H54 (cell line): ENCODE results near the gene ORC5.

Experiments used
- DNase-seq: peaks from one replicate; pipeline ENCODE4 v3.0.0; 2011; ENCODE audit warnings: low spot score, mixed read lengths; ENCODE audit not compliant: insufficient read length
- FAIRE-seq: peaks from 3 replicates; lab custom pipeline; 2011; peaks lifted over from hg19 to GRCh38; lab: Jason Lieb, UNC
- POLR2A ChIP-seq: IDR thresholded peaks from 2 replicates; pipeline ENCODE4 v1.6.1; 2011; ENCODE audit warnings: low read depth, mild to moderate bottlenecking, low read length

Gene ORC5

GRCh38 chr7:104162081-104162480, 45.7 kb downstream of the ORC5 start:
- no peak for DNase-seq
- FAIRE-seq, result no peak

GRCh38 chr7:104161244-104161643, 46.6 kb downstream of the ORC5 start:
- DNase-seq, result no peak
- no peak for TF ChIP-seq POLR2A
- no peak for FAIRE-seq

More at GRCh38 chr7:104162081-104162480, 45.7 kb downstream of the ORC5 start:
- TF ChIP-seq POLR2A, result no peak

- FAIRE-seq, result no peak
- TF ChIP-seq POLR2A, result no peak
- DNase-seq, result no peak
Observed at GRCh38 chr7:104160375-104160774, 47.4 kb downstream of the ORC5 start.

- no peak for DNase-seq
- peak; percentile 43 for FAIRE-seq
- no peak for TF ChIP-seq POLR2A
Observed at GRCh38 chr7:104156842-104157277, 51.0 kb downstream of the ORC5 start.

- no peak for TF ChIP-seq POLR2A
Observed at GRCh38 chr7:104153287-104153686, 54.5 kb downstream of the ORC5 start.

GRCh38 chr7:104152468-104152867, 55.3 kb downstream of the ORC5 start:
- no peak for DNase-seq
- FAIRE-seq, result no peak
- no peak for TF ChIP-seq POLR2A

More at GRCh38 chr7:104153287-104153686, 54.5 kb downstream of the ORC5 start:
- FAIRE-seq (no peak), DNase-seq (no peak)

GRCh38 chr7:104150470-104150869, 57.3 kb downstream of the ORC5 start:
- TF ChIP-seq POLR2A, result no peak
- DNase-seq (no peak), FAIRE-seq (no peak)

- no peak for FAIRE-seq
- TF ChIP-seq POLR2A, result no peak
- no peak for DNase-seq
Observed at GRCh38 chr7:104149822-104150221, 58.0 kb downstream of the ORC5 start.

- FAIRE-seq (no peak), DNase-seq (no peak)
- TF ChIP-seq POLR2A, result no peak
Observed at GRCh38 chr7:104142147-104142546, 65.7 kb downstream of the ORC5 start.

- TF ChIP-seq POLR2A, result no peak
- DNase-seq (peak; percentile 15), FAIRE-seq (peak; percentile 93)
Observed at GRCh38 chr7:104137971-104138370, 69.8 kb downstream of the ORC5 start.

- DNase-seq (no peak), FAIRE-seq (no peak)
- no peak for TF ChIP-seq POLR2A
Observed at GRCh38 chr7:104137511-104137910, 70.3 kb downstream of the ORC5 start.

GRCh38 chr7:104136981-104137380, 70.8 kb downstream of the ORC5 start:
- no peak for DNase-seq
- FAIRE-seq, result no peak
- no peak for TF ChIP-seq POLR2A

GRCh38 chr7:104136561-104136960, 71.3 kb downstream of the ORC5 start:
- FAIRE-seq (no peak), DNase-seq (no peak)
- no peak for TF ChIP-seq POLR2A

- no peak for TF ChIP-seq POLR2A
- DNase-seq (no peak), FAIRE-seq (no peak)
Observed at GRCh38 chr7:104135760-104136558, 71.9 kb downstream of the ORC5 start.

GRCh38 chr7:104133238-104133637, 74.6 kb downstream of the ORC5 start:
- no peak for TF ChIP-seq POLR2A
- no peak for DNase-seq
- FAIRE-seq, result no peak
